ENCODE measurements around the gene TTLL11.

- TF ChIP-seq CREB5 (CRISPR knock-in tag; IDR thresholded peaks at IDR 0.05; ENCODE audit: low read depth) (no peak), ISL1 (CRISPR knock-in tag; IDR thresholded peaks at IDR 0.05) (no peak), PPARA (CRISPR knock-in tag; IDR thresholded peaks at IDR 0.05; ENCODE audit: borderline replicate concordance) (no peak), TSHZ2 (CRISPR knock-in tag; IDR thresholded peaks at IDR 0.05) (no peak), ESRRG (CRISPR knock-in tag; IDR thresholded peaks at IDR 0.05) (no peak)
These were observed 180.1 kb downstream of the TTLL11 start for GRCh38 chr9:121912812-121913627.

Data from SK-N-SH treated with all-trans-retinoic acid at 6 μM for 48 hours (cell line).